Transverse colon (tissue), 4 donors: Measurements from ENCODE around the gene PRDM5.

Experiments
- EP300 ChIP-seq: sonication (generic); formaldehyde crosslinking; IDR thresholded peaks from one replicate; pipeline ENCODE4 v1.6.1; 2017; ENCODE audit warnings: antibody characterized with exemption, low read depth
- POLR2AphosphoS5 ChIP-seq, 3 donors: sonication (generic); formaldehyde crosslinking; IDR thresholded peaks; one replicate each; pipeline ENCODE4 v1.6.1; 2016; ENCODE audit warnings: antibody characterized with exemption in 3 of 3
- TF ChIP-seq, protein P1 (sequence below), 5 experiments: fragments of 200-600 bp in 3 of 5; fragments of 450-650 bp in 2 of 5; sonication (generic) in 3 of 5; IDR thresholded peaks; 1 replicate in 2 of 5; 2 replicates in 3 of 5; pipeline ENCODE4 v1.5.1; 2016 to 2017; ENCODE audit warnings: antibody characterized with exemption in 5 of 5, inconsistent platforms in 3 of 5, mild to moderate bottlenecking in 2 of 5, moderate library complexity in 1 of 5

DNA sequence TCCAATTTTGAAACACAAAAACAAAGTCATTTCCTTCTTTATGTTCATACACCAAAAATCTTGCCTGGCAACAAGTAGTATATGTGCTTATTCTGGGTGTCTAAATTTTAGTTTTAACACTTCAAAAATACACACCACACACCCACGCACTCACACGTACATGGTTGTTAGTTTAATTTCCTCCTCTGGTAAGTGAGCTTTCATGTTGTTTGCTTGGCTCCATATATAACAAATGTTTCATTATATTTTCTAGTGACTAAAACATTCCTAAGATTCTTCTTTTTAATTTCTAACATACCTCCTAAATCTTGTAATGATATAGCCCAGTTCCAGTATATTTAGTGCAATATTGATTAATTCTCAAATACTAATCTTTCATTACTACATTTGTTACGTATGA lies 80.9 kb downstream of the PRDM5 start:
- TF ChIP-seq POLR2AphosphoS5 (IDR thresholded peaks at IDR 0.05) (no peak), EP300 (no peak)
- TF ChIP-seq, protein P1, sequence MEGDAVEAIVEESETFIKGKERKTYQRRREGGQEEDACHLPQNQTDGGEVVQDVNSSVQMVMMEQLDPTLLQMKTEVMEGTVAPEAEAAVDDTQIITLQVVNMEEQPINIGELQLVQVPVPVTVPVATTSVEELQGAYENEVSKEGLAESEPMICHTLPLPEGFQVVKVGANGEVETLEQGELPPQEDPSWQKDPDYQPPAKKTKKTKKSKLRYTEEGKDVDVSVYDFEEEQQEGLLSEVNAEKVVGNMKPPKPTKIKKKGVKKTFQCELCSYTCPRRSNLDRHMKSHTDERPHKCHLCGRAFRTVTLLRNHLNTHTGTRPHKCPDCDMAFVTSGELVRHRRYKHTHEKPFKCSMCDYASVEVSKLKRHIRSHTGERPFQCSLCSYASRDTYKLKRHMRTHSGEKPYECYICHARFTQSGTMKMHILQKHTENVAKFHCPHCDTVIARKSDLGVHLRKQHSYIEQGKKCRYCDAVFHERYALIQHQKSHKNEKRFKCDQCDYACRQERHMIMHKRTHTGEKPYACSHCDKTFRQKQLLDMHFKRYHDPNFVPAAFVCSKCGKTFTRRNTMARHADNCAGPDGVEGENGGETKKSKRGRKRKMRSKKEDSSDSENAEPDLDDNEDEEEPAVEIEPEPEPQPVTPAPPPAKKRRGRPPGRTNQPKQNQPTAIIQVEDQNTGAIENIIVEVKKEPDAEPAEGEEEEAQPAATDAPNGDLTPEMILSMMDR (IDR thresholded peaks at IDR 0.05) = no peak
